GM12801 (cell line): ENCODE measurements around the gene DDX47.

ENCODE experiments used
- TF ChIP-seq, protein P1 (sequence below): IDR thresholded peaks from one replicate; pipeline ENCODE4 v1.5.1; 2011; ENCODE audit warnings: control low read depth; ENCODE audit not compliant: insufficient read length; ENCODE audit errors: extremely low read depth

Gene DDX47

DNA sequence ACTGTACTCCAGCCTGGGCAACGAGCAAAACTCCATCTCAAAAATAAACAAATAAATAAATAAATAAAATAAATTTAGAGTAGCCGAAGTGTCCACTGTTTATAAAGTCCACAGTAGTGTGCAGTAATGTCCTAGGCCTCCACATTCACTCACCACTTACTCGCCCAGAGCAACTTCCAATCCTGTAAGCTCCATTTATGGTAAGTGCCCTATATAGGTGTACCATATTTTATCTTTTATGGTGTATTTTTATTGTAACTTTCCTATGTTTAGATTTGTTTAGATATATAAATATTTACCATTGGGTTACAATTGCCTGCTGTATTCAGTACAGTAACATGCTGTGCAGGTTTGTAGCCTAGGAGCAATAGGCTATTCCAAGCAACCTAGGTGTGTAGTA, 40.3 kb downstream of the DDX47 start:
- TF ChIP-seq, protein P1, sequence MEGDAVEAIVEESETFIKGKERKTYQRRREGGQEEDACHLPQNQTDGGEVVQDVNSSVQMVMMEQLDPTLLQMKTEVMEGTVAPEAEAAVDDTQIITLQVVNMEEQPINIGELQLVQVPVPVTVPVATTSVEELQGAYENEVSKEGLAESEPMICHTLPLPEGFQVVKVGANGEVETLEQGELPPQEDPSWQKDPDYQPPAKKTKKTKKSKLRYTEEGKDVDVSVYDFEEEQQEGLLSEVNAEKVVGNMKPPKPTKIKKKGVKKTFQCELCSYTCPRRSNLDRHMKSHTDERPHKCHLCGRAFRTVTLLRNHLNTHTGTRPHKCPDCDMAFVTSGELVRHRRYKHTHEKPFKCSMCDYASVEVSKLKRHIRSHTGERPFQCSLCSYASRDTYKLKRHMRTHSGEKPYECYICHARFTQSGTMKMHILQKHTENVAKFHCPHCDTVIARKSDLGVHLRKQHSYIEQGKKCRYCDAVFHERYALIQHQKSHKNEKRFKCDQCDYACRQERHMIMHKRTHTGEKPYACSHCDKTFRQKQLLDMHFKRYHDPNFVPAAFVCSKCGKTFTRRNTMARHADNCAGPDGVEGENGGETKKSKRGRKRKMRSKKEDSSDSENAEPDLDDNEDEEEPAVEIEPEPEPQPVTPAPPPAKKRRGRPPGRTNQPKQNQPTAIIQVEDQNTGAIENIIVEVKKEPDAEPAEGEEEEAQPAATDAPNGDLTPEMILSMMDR = no peak

DNA sequence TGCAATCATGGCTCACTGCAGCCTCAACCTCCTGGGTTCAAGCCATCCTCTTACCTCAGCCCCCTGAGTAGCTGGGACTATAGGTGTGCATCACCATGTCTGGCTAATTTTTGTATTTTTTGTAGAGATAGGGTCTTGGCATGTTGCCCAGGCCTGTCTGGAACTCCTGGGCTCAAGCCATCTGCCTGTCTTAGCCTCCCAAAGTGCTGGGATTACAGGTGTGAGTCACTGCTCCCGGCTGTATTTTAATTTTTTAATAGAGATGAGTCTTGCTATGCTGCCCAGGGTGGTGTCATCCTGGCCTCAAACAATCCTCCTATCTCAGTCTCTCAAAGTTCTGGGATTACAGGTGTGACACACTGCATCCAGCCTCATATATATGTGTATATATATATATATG, 46.5 kb downstream of the DDX47 start:
- TF ChIP-seq, protein P1 = no peak

DNA sequence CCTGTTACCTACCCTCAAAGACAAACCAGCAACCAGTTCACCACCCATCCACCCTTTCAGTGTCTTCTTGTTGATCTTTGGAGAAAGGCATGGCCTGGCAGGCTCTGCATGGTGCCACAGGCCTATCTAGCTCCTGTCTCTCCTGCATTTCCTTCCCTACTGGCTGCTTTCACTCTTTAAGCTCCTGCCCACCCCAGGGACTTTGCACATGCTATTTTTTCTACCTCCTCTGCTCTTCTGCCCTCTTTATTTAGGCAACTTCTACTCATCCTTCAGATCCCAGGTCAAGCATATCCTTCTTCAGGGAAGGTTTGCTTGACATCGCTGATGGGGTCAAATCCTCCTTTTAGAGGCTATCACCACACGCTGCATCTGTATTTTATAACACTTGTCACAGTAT, 51.1 kb downstream of the DDX47 start:
- TF ChIP-seq, protein P1 = no peak

DNA sequence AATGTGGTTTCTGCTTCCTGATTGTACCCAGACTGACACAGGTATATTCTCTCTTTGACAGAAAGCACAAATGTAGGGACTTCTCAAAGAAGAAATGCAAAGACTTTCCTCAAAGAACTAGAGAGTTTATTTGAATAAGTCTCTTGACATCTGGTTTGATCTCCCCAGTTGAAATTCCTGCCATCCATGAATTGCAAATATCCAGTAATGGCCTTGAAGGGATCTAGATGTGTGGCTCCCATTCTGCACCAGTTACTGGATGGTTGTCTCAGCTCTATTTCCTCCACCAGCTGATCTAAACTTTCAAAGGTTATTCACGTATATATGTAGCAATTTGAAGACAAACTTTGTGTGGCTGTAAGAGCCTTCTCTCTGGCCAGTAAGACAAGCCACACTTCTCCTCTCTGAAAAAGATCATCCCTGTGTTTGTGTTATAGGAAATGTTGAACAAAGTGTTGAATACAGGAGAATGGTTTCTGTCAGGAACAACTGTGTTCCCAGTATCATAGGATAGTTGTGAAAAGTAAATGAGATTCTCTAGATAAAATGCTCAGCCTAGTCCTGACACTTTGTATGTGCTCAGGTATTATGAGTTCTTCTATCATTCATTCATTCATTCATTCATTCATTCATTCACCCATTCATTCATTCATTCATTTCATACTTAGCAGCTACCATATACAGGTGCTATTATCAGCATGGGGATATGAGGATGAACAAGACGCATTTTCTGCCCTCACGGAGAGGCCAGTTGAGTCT, 55.5 kb downstream of the DDX47 start:
- TF ChIP-seq, protein P1 = no peak

DNA sequence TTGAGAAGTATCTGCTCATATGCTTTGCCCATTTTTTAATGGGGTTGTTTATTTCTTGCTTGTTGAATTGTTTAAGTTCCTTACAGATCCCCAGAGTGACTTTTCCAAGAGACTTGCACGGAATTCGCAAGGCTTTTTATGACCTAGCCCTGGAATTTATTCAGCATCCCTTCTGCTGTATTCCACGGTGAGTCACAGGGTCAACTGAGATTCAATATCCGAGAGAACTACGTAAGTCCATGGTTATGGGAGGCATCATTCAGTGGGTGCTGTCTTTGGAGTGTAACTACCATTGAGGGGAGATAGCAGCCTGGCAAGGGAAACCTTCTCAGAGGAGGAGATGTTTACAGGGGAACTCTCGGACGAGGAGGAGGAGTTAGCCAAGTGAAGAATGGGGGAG, 57.3 kb downstream of the DDX47 start:
- TF ChIP-seq, protein P1 = no peak

DNA sequence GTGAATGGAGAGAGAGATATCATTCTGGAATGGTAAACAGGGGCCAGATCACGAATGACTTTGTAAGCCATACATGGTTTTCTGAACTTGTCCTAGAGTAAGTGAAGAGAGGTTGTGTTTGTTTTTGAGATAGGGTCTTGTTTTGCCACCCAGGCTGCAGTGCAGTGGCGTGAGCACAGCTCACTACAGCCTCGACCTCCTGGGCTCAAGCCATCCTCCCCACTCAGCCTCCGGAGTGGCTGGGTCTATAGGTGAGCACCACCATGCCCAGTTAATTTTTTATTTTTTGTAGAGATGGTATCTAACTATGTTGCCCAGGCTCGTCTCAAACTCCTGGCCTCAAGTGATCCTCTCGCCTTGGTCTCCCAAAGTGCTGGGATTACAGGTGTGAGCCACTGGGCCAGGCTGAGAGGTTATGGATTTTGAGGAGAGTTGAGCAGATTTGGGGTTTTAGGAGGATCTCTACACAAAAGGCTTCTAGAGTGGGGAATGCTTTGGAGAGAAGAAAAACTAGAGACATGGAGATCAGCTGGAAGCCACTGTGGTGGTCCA, 58.5 kb downstream of the DDX47 start:
- TF ChIP-seq, protein P1 = no peak

DNA sequence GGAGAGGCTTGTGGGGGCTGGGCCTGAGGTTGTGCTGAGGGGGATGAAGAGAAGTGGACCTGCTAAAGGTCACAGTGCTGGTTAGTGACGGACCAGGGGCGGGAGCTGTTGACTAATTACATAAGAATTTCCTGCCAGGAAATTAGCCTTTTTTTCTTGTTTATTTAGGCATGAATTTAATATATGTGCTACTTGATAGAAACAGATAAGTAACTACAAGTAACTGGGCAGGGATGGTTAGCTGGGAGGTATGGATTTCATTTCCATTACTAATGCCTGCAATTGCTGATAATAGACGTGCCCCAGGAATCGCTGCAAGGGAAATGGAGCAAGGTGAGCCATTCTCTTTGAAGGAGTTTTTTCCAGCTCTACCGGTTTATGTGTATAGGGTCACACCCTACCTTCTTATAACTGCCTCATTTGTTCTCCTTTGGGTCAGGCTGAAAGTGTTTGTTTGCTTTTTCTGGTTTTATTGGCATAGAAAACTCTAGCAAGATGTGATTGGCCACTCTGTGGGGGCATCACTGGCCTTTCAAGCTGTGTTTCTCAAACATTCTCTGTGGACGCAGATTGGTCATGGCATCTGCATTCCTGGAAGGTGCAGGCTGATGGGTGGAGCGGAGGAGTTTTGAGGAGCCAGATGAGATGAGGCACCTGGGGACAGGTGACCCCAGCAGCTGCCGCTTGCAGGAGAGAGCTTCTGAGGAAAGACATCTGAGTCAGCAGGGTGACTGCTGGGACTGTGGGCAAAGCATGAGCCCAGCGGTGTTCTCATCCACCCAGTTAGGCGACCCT, 59.2 kb downstream of the DDX47 start:
- TF ChIP-seq, protein P1 = no peak
